OCI-LY7 (cell line): ENCODE measurements around the gene KDM1A. TPM values are rescaled to one million over a fixed set of nuclear protein-coding genes. Genes with fewer than 3 reads are reported as not detected.

Experiments
- BruUV-seq: library from RNA; stranded (reverse); fragments of 400-500 nt; replicated peaks from 2 replicates; lab custom pipeline; 2021; lab: Mats Ljungman, UMichigan
- CTCF ChIA-PET: fragments of 300-600 bp; sonication (Branson Sonifier 250); formaldehyde crosslinking; loops from one replicate; lab custom pipeline; 2022; ENCODE audit warnings: antibody characterized with exemption; ENCODE audit not compliant: unreplicated experiment; lab: Charles Lee
- POLR2A ChIA-PET: fragments of 300-600 bp; sonication (Branson Sonifier 250); formaldehyde crosslinking; loops from one replicate; lab custom pipeline; 2022; ENCODE audit warnings: antibody characterized with exemption; lab: Charles Lee
- DNase-seq: peaks from one replicate; pipeline ENCODE4 v3.0.0-alpha.2; 2015; ENCODE audit warnings: low spot score
- H2AFZ ChIP-seq: fragments of 200-600 bp; sonication (generic), shearing (Covaris generic); 2 replicates; pipeline ENCODE4 v1.6.1; 2014; ENCODE audit warnings: mild to moderate bottlenecking, antibody characterized with exemption, low read length, moderate library complexity
- H3K27ac ChIP-seq: fragments of 200-600 bp; sonication (generic); 2 replicates; pipeline ENCODE4 v1.5.1; 2014; ENCODE audit warnings: mixed run types, low read depth, mild to moderate bottlenecking, moderate library complexity, low read length, inconsistent platforms; ENCODE audit not compliant: poor library complexity, severe bottlenecking
- H3K36me3 ChIP-seq: fragments of 200-600 bp; sonication (generic); 2 replicates; pipeline ENCODE4 v1.6.1; 2014; ENCODE audit warnings: mild to moderate bottlenecking, antibody characterized with exemption, low read length, moderate library complexity, mixed read lengths; ENCODE audit not compliant: insufficient read depth
- H3K4me1 ChIP-seq: fragments of 200-600 bp; sonication (generic); 2 replicates; pipeline ENCODE4 v1.5.1; 2014; ENCODE audit warnings: mild to moderate bottlenecking, low read length; ENCODE audit not compliant: insufficient read depth, poor library complexity, severe bottlenecking
- H3K4me2 ChIP-seq: fragments of 200-600 bp; sonication (generic); 2 replicates; pipeline ENCODE4 v1.6.1; 2014; ENCODE audit warnings: mild to moderate bottlenecking, low read length
- H3K4me3 ChIP-seq: fragments of 200-600 bp; sonication (generic); 2 replicates; pipeline ENCODE4 v1.5.1; 2014; ENCODE audit warnings: mild to moderate bottlenecking, low read depth, low read length; ENCODE audit not compliant: poor library complexity, severe bottlenecking
- H3K79me2 ChIP-seq: fragments of 200-600 bp; sonication (generic); 2 replicates; pipeline ENCODE4 v1.6.1; 2016; ENCODE audit warnings: low read depth, mild to moderate bottlenecking, low read length, moderate library complexity, mixed read lengths; ENCODE audit not compliant: insufficient read depth
- H3K9me2 ChIP-seq: fragments of 200-600 bp; sonication (generic); 2 replicates; pipeline ENCODE4 v1.6.1; 2016; ENCODE audit warnings: mild to moderate bottlenecking, low read length, mixed read lengths; ENCODE audit not compliant: insufficient read depth
- H3K9me3 ChIP-seq: fragments of 200-600 bp; sonication (generic); 2 replicates; pipeline ENCODE4 v1.6.1; 2014; ENCODE audit warnings: mild to moderate bottlenecking, mixed run types, low read length, mixed read lengths
- H4K20me1 ChIP-seq: fragments of 200-600 bp; sonication (generic); 2 replicates; pipeline ENCODE4 v1.6.1; 2014; ENCODE audit warnings: mild to moderate bottlenecking, antibody characterized with exemption, low read length, moderate library complexity, mixed read lengths; ENCODE audit not compliant: insufficient read depth
- CTCF ChIP-seq: fragments of 200-600 bp; sonication (generic); conservative IDR thresholded peaks from 2 replicates; pipeline ENCODE4 v1.5.1; 2014; ENCODE audit warnings: mild to moderate bottlenecking, antibody characterized with exemption, low read length, moderate library complexity, mixed read lengths
- EZH2phosphoT487 ChIP-seq: fragments of 200-600 bp; sonication (generic); IDR thresholded peaks from 2 replicates; pipeline ENCODE4 v1.6.1; 2018; ENCODE audit warnings: low read depth, borderline replicate concordance, mild to moderate bottlenecking, mixed run types, antibody characterized with exemption, low read length, moderate library complexity, mixed read lengths
- intact Hi-C: fragments of 100-400 bp; cut with micrococcal nuclease; formaldehyde crosslinking; loops from one replicate; pipeline ENCODE4 v1.10.0; 2022; ENCODE audit not compliant: unreplicated experiment
- total RNA-seq, 2 experiments: library from RNA; depleted of rRNA in 1 of 2; stranded (reverse); fragments of >200 nt in 1 of 2; shearing (Covaris generic) in 1 of 2; gene quantifications; 2 replicates each; pipeline ENCODE4 v1.2.3, GENCODE V29; 2014 to 2022

KDM1A gene
- total RNA-seq, 2 experiments from 2014 or later: 88.8 to 95.5 TPM

GRCh38 chr1:23116921-23117699 lies 97.8 kb downstream of the KDM1A start:
- H2AFZ ChIP-seq: no peak overlapping the region
- no TSS peak for BruUV-seq
- no peak overlapping the region for H3K4me2 ChIP-seq
- ChIA-PET POLR2A (no interaction called here), CTCF (no interaction called here)
- no peak overlapping the region for H3K27ac ChIP-seq
- H3K9me3 ChIP-seq: no peaks in the 10 kb centered on the region
- H3K36me3 ChIP-seq: no peaks in the 10 kb centered on the region
- H3K4me3 ChIP-seq: no peak overlapping the region
- 0 out of 2 replicates have a peak, but pooled peaks cover 8% of the 10 kb centered on the region for H4K20me1 ChIP-seq
- DNase-seq: no peak
- intact Hi-C loops: no loop called here
- TF ChIP-seq CTCF (no peak), EZH2phosphoT487 (no peak)
- H3K4me1 ChIP-seq: peaks cover 32% of the 10 kb centered on the region
- H3K9me2 ChIP-seq: no peaks in the 10 kb centered on the region
- peaks cover 35% of the 10 kb centered on the region; the same call in 1 of the 2 replicates for H3K79me2 ChIP-seq

GRCh38 chr1:23118407-23118806 lies 99.1 kb downstream of the KDM1A start:
- POLR2A ChIA-PET: interaction anchor here (0.9 kb wide), 1 partner anchor 285 kb away, joined by 4 read pairs; no protein-coding TSS in a partner anchor
- no peaks in the 10 kb centered on the region for H3K9me2 ChIP-seq
- CTCF ChIA-PET: interaction anchor here (1.1 kb wide), 1 partner anchor 66 kb away, joined by 6 read pairs; no protein-coding TSS in a partner anchor
- H3K4me1 ChIP-seq: peaks cover 29% of the 10 kb centered on the region
- BruUV-seq: no TSS peak
- 0 out of 2 replicates have a peak, but pooled peaks cover 9% of the 10 kb centered on the region for H4K20me1 ChIP-seq
- H3K27ac ChIP-seq: no peak overlapping the region
- H3K79me2 ChIP-seq: peaks cover 40% of the 10 kb centered on the region; the same call in 1 of the 2 replicates
- intact Hi-C loops: no loop called here
- no peaks in the 10 kb centered on the region for H3K9me3 ChIP-seq
- H2AFZ ChIP-seq: no peak overlapping the region
- H3K4me2 ChIP-seq: no peak overlapping the region
- H3K36me3 ChIP-seq: no peaks in the 10 kb centered on the region
- TF ChIP-seq CTCF: no peak
- no peak for TF ChIP-seq EZH2phosphoT487
- H3K4me3 ChIP-seq: no peak overlapping the region
- DNase-seq: no peak
